Measurements from ENCODE around the gene TMIGD2.
A peak's percentile ranks its signal among the peaks of the same experiment; 100 is the strongest.

TMIGD2 gene

DNA sequence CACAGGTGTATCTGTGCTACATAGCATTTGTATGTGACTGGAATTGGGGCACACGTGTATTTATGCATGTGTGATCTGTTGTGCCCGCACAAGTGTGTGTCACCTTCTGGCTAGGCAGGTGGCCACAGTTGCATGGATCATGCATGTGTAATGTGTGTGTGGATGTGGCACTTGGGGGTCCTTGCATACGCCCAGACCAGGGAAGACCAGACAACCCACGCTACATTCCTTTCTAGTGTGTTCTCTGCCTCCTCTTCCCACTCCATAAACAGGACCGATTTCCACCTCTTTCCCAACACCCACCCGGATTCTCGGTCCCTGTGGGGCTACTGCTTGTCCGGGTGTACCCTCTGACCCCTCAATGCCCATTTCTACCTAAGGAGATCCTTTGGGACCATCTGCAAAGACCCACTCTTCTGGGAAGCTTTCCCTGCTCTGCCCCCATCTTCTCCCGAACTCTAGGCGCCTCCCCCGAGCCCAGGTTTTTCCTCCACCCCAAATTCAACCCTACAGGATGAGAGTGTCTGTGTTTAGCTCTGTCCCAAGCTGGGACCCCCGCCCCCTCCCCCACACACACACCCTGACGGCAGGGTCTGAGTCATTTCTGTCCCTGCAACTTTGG lies 24.1 kb upstream of the TMIGD2 start:
- DNase-seq: no peak

DNA sequence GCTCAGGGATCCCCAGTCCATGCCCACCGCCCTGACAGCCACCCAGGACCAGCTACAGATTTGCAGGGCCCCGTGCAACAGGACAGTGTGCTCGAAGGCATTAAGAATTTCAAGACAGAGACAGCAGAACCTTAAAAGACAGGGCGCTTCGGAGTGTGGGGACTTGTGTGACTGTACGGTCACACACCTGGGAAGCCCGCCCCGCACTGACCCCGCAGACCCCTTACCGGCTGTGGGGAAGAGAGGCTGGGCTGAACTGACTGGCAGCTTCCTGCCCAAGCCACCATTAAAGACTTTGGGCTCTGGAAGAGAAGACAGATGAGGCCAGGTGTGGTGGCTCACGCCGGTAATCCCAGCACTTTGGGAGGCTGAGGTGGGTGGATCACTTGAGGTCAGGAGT lies 22.0 kb upstream of the TMIGD2 start:
- DNase-seq: no peak

DNA sequence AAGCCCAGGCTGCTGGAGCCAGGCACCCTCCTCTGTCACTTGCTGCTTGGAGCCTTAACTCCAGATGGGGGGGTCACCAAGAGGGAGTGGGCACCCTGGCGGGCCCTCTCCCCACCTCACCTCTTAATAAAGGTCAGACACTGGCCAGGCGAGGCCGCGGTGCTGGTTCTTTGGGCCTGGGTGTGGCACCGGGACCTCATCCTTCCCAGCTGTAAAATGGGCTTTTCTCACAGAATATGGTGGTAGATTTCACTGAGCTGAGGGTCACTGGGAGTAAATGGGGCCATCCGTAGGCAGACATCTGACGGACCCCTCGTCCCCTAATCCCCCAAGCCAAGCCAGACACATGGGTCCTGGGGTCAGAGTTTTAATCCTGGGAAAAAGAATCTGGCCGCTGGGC lies 21.5 kb upstream of the TMIGD2 start:
- DNase-seq: no peak

DNA sequence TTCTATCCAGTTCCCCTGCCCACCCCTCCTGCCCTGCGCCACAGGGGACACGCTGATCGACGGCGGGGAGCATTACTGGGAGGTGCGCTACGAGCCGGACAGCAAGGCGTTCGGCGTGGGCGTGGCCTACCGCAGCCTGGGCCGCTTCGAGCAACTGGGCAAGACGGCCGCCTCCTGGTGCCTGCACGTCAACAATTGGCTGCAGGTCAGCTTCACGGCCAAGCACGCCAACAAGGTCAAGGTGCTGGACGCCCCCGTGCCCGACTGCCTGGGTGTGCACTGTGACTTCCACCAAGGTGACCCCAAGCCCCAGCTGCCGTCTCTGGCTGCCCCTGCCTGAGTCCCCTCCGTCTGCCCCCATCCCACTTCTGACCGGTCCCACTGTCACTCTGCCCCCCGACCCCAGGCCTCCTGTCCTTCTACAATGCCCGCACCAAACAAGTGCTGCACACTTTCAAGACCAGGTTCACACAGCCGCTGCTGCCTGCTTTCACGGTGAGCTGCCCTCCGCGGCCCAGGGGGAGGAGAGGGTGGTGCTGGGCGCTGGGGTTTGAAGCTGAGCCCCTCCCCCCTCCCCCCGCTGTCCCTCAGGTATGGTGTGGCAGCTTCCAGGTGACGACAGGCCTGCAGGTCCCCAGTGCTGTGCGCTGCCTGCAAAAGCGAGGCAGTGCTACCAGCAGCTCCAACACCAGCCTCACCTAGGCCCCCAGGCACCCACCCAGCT lies 20.9 kb upstream of the TMIGD2 start:
- DNase-seq: no peak

DNA sequence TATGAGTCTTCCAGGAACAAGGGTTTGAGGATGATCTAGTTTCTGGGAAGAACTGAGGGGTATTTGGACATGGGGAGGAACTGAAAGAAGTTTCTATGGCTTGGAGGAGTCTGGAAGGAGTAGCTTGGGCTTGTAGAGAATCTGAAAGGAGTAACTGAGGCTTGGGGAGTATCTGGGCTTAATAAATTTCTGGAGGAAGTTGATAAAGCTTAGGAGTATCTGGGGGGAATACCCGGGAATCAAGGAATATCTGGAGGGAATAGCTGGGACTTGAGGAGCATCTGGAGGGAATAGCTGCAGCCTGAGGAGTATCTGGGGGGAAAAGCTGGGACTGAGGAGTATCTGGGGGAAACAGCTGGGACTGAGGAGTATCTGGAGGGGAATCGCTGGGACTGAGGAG lies 18.2 kb upstream of the TMIGD2 start:
- DNase-seq: no peak

DNA sequence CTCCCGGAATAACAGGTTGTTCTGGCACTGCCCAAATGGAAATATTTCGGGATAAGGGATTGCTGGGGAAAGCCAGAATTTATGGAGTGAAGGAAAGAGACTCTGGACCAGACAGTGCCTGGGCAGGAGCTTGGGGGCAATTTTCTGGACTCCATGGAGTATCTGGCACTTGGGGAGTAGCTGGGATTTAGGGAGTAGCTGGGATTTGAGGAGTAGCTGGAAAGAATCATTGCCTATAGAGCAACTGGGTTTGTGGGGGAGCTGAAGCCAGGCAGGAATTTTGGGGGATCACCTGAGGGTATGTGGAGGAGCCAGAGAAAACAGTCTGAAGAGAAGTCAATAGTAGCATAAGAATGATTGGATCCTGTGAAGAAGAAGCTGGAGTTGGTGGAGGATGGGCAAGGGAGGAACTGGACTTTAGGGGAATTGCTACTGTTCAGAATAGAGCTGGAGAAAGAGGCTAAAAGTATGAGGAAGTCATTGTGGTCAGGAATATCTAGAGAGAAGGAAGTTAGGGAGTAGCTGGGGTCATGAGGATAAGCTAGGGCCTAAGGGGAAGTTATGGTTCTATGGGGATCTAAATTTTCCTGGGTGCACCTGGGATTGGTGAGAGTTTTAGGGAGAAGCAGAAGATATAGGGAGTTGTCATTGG lies 17.0 kb upstream of the TMIGD2 start:
- DNase-seq: no peak

DNA sequence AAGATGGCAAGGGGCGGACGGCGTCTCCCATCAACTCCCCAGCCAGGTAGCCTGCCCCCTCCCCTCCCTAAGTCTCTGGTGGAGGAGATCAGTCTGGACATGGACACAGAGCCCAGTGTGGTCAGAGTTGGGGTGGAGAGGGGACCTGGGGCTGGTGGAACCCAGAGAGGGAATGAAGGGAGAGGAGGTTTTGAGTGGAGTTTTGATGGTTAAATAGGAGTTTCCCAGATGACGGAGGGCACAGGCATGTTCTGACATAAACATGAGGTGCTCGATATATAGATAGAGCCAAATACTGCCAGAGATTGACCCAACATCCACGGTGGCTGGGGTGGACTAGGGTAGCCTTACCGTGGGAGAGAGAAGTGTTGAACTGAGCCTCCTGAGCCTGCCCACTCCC lies 16.3 kb upstream of the TMIGD2 start:
- no peak for DNase-seq

DNA sequence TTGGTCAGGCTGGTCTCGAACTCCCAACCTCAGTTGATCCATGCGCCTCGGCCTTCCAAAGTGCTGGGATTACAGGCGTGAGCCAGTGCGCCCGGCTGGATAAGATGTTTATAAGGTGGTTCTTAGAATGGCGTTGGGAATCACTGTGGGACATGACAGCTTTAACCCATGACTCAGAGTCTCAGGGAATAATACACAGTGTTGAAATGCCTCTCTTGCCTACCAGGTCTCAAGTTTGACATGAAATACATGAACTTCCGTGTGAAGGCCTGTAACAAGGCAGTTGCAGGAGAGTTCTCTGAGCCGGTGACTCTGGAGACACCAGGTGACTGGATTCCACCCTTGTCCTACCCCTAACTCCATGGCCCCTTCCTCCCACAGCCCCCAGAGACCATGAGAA lies 14.8 kb upstream of the TMIGD2 start:
- no peak for DNase-seq

DNA sequence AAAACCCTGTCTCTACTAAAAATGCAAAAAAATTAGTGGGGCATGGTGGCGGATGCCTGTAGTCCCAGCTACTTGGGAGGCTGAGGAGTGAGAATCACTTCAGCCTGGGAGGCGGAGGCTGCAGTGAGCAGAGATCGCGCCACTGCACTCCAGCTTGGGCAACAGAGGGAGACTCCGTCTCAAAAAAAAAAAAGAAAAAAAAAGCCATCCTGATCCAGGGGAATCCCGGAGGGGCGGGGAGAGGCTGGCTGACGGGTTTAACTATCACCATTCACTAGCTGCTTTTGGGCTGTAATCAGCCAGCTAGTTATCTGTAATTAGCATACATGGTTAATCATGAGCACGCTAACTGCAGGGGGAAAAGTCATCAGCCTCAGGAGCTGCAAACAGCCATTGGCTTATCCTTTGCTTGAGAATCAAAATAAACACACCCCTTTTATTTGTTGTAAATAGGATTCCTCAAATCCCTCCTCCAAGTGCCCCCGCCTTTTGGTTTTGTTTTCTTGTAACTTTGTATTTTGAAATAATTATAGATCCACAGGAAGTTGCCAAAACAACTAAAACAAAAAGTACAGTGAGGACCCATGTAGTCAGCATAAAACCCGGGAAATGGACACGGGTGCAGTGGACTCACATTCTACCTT lies 11.8 kb upstream of the TMIGD2 start:
- DNase-seq: no peak

DNA sequence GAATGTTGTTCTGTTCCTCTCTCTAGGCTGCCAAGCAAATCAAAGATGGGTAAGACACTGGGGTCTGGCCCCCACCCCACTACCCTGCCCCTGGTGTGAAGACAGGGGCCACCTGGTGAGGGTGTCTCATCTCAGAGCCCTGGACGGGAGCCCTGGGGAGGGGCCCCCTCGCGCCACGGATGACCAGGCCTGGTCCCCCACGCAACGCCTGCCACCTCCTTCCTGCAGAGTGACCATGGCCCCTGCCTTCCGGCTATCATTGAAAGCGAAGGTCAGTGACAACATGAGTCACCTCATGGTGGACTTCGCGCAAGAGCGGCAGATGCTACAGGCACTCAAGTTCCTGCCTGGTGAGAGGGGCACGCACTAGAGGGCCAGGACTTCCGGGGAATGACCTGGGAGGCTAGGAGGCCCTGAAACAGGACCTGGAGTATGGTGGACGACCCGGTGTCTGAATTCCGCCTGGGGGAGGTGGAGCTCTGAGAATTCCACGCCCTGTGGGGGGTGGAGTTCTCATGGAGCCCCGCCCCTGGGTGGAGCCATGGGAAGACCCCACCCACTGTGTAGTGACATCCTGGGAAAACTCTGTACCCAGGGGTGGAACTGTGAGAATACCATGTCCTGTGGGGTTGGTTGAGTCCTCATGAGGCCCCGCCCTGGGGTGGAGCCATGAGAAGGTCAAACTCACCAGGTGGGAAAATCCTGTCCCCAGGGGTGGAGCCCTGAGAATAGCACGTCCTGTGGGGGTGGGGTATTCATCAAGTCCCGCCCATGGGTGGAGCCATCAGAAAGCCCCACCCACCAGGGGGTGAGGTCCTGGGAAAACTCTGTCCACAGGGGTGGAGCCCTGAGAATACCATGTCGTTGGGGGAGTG lies 8.3 kb upstream of the TMIGD2 start:
- no peak for DNase-seq

DNA sequence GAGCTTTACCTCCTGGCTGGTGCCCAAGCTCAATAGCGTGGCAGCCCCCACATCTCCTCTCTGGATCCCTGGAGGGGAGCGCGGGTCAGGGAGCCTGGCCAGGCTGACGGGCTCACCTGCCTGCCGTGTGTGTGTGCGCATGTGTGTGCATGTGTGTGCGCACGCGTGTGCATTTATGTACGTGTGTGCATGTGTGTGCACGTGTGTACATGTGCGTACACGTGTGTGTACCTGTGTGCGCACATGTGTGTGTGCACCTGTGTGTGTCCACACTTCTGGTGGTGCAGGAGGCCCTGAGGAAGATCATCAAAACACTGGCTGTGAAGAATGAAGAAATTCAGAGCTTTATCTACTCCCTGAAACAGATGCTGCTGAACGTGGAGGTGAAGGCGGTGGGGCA lies 3.5 kb upstream of the TMIGD2 start:
- no peak for DNase-seq

DNA sequence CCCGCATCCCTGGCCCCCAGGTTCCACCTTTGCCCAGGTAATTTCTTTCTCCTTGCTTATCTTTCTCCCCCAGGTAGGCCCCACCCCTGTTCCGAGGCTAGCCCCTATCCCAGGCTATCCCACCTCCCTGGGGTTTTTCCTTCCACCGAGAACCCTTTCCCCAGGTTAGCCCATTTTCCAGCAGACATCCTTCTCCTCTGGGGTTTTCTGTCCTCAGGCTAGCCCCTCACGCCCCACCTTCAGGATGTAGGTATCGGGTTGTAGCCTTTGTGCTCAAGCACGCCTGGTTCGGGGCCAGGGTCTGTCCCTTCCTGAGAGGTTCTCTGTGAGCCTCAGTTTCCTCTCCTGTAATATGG lies 3.0 kb upstream of the TMIGD2 start:
- no peak for DNase-seq

DNA sequence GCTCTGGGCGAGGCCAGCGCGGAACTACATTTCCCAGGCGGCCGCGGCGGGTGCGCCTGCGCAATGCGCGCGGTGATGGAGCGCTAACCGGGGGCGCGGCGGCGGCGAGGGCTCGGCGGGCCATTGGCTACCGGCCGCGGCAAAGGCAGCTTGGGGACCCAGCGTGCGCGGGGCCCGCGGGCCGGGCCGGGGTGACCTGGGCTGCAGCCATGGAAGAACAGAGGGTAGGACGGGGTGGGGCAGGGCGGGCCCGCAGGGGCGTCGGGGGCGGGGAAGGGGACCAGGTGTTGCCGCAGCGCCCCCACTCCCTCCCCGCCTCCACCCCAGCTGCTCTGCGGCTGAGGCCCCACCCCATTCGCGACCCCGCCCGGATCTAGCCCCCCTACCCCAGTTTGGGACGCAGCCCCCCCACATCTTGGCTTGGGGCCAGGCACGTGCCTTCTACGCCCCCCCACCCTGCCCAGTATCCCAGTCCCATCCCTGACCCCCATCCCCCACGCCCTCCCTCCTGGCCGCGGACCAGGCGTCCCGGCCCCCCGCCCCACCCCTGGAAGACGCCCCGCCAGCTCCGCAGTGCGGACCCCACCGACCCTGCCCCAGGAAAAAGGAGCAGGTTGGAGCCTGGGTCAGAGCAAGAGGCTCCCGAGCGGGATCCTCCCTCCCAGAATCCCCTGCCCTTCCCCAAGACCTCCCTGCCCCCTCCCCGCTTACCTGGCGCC lies 2.5 kb upstream of the TMIGD2 start, which contains the start of gene FSD1:
Gene FSD1 (plus strand): TSS at position 61 of the 719 bp plus-strand sequence. CDS start 149 bp downstream, at position 210.
- DNase-seq: peak; percentile 68

DNA sequence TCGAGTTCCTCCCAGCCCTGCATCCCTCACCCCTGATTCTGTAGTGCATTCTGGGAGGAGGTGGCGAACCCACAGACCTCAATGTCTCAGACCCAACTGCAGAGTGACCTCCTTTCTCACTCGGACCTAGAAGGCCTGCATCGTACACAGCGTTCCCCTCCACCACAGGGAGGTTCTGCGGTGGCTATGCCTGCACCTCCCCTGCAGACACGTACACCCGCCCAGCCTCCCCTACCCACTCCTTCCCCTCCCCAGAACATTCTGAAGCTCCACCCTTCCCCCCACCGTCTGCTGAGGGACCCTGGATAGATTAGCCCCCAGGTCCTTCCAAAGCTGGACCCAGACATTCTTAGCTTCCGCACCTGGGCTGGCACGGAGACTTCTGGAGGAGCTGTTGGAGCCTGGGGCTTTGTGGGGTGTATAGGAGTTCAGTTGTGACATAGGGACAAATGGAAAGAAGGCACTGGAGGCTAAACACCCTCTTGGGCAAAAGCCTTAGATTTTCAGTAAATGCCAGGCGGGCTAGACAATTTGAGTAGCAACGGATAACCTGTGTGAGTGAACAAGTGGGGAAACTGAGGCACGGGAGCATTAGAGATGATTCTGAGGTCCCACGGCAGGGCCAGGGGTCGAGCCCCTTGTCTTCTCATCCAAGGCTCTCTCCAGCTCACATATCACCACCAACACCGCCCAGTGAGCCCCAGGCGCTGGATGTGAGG lies 1.8 kb upstream of the TMIGD2 start:
- DNase-seq: no peak

DNA sequence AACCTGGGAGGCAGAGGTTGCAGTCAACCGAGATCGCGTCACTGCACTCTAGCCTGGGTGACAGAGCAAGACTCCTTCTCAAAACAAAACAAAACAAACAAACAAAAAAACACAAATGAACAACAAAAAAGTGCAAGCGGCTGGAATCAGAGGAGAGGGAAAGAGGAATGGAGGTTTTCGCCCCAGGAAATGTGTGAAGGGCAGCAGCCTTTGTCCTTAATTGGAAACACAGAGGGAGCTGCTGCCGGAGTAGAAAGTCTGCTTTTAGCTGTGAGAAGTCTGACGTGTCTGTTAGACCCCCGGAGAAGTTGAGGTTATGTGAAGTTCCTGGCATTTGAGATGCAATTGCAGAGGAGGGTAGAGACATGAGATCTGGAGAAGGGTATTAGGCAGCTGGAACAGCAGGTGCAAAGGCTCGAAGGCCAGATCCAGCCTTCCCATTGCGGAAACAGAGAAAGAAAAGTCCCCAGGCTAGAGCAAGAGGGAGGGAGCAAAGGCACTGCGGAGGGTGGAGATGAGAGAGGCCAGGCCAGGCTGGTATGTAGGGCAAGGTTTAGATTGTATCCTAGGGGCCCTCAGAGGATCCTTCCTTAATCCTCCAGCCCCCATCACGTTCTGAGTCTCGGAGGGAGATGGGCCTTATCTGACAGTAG lies 473 bp downstream of the TMIGD2 start:
- no peak for DNase-seq

DNA sequence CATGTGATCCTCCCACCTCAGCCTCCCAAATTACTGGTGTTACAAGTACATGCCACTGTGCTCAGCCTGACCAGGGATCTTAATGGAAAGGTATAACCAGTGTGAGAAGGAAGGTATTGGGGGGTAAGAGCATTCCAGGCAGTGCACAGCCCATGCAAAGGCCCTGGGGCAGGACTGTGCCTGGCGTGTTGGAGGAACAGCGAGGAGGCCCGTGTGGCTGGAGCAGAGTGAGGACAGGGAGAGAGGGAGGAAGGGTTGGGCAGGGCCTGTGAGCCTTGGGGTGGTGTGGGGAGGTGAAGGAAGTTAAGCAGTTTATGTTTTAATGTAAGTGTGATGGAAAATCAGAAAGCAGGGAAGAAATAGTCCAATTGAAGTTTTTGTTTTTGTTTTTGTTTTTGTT lies 1.6 kb downstream of the TMIGD2 start:
- DNase-seq: no peak

DNA sequence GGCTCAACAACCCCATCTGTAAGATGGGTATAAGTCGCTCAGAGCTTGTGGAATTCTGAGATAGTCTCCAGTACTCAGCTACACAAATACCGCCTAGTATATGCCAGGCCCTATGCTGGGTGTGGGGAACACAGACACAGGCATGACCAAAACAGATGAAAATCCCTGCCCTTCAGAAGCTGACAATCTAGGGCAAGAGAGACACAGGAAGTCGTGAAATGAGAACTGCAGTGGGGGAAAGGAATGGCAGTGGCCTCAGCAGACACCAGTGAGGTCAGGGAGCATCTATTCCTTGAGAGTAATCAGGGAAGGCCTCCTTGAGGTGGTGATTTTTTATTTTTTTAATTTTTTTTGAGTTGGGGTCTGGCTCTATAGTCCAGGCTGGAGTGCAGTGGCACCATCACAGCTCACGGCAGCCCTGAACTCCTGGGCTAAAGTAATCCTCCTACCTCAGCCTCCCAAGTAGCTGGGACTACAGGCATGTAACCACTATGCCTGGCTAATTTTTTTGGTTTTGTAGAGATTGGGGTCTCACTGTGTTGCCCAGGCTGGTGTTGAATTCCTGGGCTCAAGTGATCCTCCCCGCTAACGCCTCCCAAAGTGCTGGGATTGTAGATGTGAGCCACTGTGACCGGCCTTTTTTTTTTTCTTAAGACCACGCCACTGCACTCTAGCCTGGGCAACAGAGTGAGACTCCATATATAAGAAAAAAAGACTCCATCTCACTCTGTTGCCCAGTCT lies 3.2 kb downstream of the TMIGD2 start:
- DNase-seq: no peak

DNA sequence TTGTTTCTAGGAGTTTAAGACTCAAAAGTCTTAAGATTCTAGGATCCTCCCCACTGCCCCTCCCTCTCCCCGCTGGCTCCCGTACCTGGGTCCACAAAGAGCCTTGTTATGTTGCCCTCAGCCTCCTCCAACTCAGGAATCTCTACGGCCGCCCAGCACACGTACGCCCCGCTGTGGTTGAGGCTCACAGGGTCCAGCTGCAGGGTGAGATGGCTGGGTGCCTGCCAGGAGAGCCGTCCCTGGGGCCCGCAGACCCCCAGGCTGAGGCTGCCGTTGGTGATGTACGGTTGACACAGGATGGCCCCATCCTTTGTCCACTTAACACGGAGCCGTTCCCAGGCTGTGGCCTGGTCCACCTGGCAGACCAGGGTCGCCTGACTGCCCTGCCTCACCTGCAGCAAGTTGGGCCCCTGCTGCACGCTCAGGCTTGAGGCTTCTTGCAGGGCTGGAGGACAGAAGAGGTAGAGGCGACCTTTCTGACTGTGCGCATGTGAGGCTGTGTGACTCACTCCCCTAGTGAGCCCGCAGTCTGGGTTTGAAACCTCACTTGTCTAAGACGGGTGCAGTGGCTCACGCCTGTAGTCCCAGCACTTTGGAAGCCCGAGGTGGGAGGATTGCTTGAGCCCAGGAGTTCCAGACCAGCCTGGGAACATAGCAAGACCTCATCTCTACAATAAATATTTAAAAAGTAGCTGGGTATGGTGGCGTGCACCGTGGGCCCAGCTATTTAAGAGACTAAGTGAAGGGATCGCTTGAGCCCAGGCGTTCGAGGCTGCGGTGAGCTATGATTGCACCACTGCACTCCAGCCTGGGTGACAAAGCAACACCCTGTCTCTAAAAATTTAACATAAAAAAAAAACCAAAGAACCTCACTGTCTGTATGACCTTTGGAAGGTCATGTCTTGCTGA lies 4.0 kb downstream of the TMIGD2 start:
- no peak for DNase-seq
